ENCODE results near the gene CSTF3.
"Not testable (repeated sequence)": the region's sequence is repeated elsewhere in the genome, so short reads cannot be mapped to it uniquely, and the experiment has no call there.

CSTF3 gene

GRCh38 chr11:33072465-33072864 lies 88.8 kb downstream of the CSTF3 start:
- no peak for DNase-seq

GRCh38 chr11:33068611-33069340 lies 92.5 kb downstream of the CSTF3 start:
- no peak for DNase-seq

GRCh38 chr11:33067294-33067693 lies 94.0 kb downstream of the CSTF3 start:
- peak in 1 of 3 experiments; percentile 26 for DNase-seq

- DNase-seq = peak; percentile 31 to 73 (median 37)
These were observed 95.7 kb downstream of the CSTF3 start for GRCh38 chr11:33065445-33066178.

GRCh38 chr11:33064866-33065265 lies 96.4 kb downstream of the CSTF3 start:
- DNase-seq = no peak

GRCh38 chr11:33064033-33064825 lies 97.1 kb downstream of the CSTF3 start:
- no peak for DNase-seq

- DNase-seq = no peak
These were observed 97.9 kb downstream of the CSTF3 start for GRCh38 chr11:33063326-33063881.

- DNase-seq = no peak
These were observed 99.1 kb downstream of the CSTF3 start for GRCh38 chr11:33062137-33062536.

GRCh38 chr11:33060271-33060670 lies 101.0 kb downstream of the CSTF3 start:
- DNase-seq = peak in 2 of 3 experiments; percentile 11 to 43

- no peak for DNase-seq
These were observed 101.8 kb downstream of the CSTF3 start for GRCh38 chr11:33059331-33060007.

- no peak for DNase-seq
These were observed 104.0 kb downstream of the CSTF3 start for GRCh38 chr11:33057284-33057683.

- DNase-seq = peak in 1 of 3 experiments; percentile 21
These were observed 105.9 kb downstream of the CSTF3 start for GRCh38 chr11:33055375-33055774.

- DNase-seq = no peak
These were observed 109.0 kb downstream of the CSTF3 start for GRCh38 chr11:33052231-33052630.

GRCh38 chr11:33049565-33050408 lies 111.5 kb downstream of the CSTF3 start:
- DNase-seq = peak; percentile 50 to 80 (median 62)

- not testable (repeated sequence) for DNase-seq
These were observed 112.6 kb downstream of the CSTF3 start for GRCh38 chr11:33048701-33049100.

GRCh38 chr11:33045551-33046255 lies 115.6 kb downstream of the CSTF3 start:
- DNase-seq = no peak

- no peak for DNase-seq
These were observed 117.0 kb downstream of the CSTF3 start for GRCh38 chr11:33044285-33044756.

GRCh38 chr11:33043221-33043830 lies 118.0 kb downstream of the CSTF3 start:
- DNase-seq = no peak

GRCh38 chr11:33040862-33041453 lies 120.3 kb downstream of the CSTF3 start:
- DNase-seq = no peak
